Testis (tissue), 2 donors: ENCODE data around the gene NECAP2.

Experiments
- POLR2A ChIP-seq: fragments of 450-650 bp; IDR thresholded peaks from one replicate; pipeline ENCODE4 v1.6.1; 2017; ENCODE audit warnings: antibody characterized with exemption, mild to moderate bottlenecking, moderate library complexity
- TF ChIP-seq, protein P1 (sequence below), 3 experiments: fragments of 450-650 bp in 2 of 3; fragments of 200-600 bp in 1 of 3; sonication (generic) in 1 of 3; IDR thresholded peaks; one replicate each; pipeline ENCODE4 v1.5.1; 2016 to 2019; ENCODE audit warnings: antibody characterized with exemption in 3 of 3, mild to moderate bottlenecking in 2 of 3, moderate library complexity in 1 of 3

DNA sequence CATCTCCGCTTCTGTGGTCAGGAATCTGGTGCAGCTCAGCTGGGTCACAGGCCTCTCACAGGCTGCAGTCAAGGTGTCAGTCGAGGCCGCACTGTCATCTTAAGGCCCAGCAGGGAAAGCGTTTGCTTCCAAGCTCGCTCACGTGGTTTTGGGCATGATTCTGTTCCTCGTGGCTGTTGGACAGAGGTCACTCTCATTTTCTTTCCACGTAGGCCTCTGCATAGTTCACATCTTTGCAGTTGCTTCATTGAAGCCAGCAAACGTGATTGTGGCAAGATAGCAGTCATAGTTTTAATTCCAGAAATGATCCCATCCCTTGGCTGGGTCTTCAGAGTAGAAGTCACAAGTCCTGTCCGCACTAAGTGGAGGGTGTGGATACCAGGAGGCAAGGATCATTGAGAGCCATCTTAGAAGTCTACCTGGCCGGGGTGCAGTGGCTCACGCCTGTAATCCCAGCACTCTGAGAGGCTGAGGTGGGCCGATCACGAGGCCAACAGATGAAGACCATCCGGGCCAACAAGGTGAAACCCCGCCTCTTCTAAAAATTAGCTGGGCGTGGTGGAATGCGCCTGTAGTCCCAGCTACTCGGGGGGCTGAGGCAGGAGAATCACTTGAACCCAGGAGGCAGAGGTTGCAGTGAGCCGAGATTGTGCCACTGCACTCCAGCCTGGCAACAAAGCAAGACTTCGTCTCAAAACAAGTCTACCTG lies 24.5 kb downstream of the NECAP2 start:
- TF ChIP-seq, protein P1, sequence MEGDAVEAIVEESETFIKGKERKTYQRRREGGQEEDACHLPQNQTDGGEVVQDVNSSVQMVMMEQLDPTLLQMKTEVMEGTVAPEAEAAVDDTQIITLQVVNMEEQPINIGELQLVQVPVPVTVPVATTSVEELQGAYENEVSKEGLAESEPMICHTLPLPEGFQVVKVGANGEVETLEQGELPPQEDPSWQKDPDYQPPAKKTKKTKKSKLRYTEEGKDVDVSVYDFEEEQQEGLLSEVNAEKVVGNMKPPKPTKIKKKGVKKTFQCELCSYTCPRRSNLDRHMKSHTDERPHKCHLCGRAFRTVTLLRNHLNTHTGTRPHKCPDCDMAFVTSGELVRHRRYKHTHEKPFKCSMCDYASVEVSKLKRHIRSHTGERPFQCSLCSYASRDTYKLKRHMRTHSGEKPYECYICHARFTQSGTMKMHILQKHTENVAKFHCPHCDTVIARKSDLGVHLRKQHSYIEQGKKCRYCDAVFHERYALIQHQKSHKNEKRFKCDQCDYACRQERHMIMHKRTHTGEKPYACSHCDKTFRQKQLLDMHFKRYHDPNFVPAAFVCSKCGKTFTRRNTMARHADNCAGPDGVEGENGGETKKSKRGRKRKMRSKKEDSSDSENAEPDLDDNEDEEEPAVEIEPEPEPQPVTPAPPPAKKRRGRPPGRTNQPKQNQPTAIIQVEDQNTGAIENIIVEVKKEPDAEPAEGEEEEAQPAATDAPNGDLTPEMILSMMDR (IDR thresholded peaks at IDR 0.05) = no peak
- no peak for TF ChIP-seq POLR2A
